Eye (tissue), 1 donor: ENCODE data around the gene TMEM126B.
A peak's percentile ranks its signal among the peaks of the same experiment; 100 is the strongest.
"Not testable (repeated sequence)": the region's sequence is repeated elsewhere in the genome, so short reads cannot be mapped to it uniquely, and the experiment has no call there.

Experiments used
- DNase-seq: peaks from one replicate; pipeline ENCODE4 v3.0.0-alpha.2; 2015

Gene TMEM126B

DNA sequence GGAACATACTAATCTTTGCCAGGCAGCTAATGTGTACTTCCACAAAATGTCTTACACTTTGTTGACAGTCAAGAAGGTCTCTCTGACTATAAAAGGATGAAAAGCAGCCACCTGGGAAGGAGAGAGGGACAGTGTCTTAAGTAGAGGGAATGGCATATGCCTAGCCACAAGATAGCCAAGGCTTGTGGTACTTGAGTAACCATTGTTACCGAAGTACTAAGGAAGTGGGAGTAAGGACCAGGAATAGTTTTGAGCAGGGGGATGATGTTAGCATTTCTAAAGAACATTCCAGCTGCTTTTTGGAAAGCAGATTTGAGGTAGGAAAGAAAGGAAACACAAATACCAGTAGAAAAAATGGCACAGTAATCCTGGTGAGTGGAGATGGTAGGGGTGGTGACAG is 22.7 kb downstream of the TMEM126B start:
- no peak for DNase-seq

DNA sequence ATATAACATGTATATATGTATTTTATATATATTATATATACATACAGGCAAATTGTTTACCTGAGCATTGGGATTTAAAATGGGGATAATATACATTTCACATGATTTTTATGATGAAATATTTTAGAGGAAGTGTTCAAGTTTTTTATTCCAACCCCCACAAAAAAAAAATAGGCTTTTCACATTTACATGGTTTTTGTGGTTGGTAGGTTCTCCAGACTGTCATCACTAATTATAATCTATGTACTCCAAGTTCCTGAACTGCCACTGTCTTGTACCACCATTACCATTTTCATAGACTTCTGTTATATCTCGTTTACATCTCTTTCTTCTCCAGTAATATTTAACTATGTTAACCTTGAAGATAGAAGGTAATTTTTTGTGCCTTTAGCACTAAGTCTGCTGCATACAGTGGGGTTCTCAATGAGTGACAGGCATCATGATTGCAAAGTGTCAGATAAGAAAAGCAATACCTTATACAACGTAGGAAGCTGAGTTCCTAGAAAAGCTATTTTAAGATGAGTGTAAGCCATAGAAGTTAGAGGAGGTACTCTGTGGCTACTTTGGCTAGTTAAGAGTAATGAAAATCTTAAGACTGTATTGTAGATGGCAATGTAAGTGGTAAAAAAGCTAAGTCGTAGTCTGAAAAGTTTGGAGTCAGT is 24.5 kb downstream of the TMEM126B start:
- no peak for DNase-seq

DNA sequence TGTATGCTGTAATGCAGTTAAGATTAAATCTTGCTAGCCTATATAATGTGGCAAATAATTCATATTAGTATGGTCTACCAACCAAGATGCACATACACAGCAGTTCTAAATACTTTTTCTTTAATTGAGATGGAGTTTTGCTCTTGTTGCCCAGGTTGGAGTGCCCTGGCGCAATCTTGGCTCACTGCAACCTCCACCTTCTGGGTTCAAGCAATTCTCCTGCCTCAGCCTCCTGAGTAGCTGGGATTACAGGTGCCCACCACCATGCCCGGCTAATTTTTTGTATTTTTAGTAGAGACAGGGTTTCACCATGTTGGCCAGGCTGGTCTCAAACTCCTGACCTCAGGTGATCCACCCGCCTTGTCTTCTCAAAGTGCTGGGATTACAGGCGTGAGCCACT is 25.9 kb downstream of the TMEM126B start:
- DNase-seq, result not testable (repeated sequence)

DNA sequence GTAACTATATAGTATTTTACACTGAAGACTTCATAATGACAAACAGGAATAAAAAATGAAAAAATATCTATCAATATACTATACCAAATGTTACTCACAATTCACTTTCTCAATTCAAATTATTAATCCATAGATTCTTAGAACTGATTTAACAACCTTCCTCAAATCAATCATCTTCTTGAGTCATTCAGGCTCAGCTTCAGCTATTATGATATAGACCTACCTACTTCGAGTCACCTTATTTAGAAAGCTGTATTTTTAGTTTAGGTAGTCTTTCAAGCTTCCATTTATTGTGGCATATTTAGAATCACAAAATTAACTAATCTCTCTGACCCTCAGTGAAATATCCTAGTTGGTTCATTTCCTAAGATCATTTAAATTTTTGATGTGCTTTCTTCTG is 28.4 kb downstream of the TMEM126B start:
- no peak for DNase-seq

DNA sequence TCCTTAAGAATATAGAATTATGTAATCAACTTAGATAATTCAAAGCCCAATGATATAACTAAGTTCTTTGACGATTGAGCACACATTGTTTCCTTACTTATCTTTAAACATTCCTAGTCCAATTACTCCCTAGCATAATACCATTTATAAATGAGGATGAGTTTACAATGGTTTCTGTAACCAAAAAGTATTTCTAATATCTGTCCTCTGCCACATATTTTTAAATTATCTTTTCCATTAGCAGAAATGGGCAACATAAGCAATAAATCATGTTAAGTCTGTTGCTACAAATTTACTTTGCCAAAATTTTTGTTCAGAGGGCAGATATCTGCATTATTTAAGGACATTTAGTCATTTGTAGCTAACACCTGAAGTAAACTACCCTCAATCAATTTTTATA is 29.8 kb downstream of the TMEM126B start:
- no peak for DNase-seq

DNA sequence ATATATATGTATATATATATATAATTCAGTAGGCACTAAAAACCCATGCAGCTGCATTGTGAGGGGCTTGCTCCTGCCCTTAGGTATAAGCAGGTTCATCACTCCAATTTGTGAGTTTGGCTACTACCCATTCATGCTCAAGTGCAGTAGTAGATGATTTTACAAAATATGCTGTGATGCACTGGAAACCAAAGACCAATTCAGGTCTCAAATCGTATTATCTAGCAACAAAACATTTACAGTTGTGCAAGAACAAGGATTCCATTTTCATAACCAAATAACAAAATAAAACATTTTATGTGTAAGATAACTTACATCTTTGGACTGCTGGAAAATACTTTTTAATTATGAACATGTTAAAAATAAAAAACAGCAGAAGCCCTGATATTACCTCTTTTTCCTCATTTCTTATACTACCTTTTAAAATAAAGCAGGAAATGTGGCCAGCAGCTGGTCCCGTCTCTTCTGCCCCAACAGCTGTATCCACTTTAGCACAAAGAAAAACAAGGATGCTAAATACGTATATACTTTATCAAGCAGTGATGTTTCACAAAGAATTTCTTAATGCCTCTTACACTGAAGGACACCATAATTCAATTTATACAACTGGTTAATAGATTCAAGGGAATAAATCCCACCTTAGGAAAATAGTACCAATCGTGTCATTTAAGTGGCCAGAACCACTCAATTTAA is 33.7 kb downstream of the TMEM126B start:
- peak; percentile 37 for DNase-seq

DNA sequence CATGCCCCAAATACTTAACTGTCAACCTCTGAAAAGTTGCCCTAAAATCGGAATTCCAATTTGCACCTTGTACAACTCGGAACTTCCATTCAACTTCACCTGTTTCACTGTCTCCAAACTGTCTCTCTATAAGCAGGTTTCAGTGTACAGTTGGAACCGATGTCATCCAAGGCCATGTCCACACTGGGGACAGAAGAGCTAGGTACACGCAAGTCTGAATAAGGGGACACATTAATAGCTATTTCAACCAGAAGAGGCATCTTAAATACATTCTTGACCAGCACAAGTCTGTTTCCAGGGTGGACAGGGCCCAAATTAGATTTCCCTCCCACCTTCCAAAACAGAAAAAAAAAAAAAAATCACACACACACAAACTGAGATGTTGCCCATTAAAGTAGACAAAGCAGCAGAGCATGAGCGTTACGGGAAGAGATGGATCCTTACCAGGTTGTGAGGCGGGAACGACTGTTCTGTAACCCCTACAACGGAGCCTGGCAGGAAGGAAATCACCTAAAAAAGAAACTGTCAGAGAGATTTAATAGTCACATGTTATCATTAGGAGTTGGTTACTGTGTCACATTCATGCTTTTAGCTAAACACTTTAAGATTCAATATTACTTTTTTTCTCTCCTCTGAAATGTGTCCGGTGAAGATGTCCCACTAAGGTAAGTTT is 34.8 kb downstream of the TMEM126B start:
- DNase-seq, result peak; percentile 57

DNA sequence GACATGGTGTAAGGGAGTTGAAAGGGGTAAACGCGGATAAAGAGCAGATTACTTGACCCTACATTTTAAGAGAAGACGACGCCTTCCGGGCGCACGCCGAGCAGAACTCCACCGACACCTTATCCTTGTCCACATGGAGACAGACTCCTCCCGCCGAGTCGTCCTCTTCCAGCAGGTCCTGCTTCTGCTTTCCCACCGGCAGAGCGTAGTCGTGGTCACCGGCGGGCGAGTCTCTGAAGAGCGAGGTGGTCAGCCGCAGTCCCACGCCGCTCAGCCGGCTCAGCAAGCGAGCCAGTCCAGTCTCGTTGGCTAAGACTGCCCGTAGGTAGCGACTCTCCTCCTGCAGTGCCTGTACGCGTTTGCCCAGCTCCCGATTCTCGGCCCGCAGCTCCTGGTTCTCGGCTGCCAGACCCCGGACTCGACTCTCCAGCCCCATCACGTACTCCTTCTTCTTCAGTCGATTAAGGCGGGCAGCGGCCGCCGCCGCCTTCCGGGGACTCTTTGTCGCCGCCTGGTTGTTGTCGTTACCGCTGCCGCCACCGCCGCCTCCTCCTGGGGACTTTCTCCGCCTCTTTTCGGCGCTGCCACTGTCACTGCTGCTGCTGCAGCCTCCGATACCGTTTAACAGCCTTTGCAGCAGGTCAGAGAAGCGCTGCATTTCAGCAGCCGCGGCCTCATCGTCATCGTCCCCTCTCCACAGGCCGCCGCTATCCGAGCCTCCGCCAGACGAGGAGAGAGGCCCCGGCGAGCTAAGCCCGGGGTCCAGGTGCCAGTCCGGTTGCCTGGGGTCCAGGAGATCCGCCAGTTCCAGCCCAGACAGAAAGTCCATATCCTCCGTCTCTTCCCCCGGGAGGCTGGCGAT is 35.6 kb downstream of the TMEM126B start:
- peak; percentile 90 for DNase-seq

DNA sequence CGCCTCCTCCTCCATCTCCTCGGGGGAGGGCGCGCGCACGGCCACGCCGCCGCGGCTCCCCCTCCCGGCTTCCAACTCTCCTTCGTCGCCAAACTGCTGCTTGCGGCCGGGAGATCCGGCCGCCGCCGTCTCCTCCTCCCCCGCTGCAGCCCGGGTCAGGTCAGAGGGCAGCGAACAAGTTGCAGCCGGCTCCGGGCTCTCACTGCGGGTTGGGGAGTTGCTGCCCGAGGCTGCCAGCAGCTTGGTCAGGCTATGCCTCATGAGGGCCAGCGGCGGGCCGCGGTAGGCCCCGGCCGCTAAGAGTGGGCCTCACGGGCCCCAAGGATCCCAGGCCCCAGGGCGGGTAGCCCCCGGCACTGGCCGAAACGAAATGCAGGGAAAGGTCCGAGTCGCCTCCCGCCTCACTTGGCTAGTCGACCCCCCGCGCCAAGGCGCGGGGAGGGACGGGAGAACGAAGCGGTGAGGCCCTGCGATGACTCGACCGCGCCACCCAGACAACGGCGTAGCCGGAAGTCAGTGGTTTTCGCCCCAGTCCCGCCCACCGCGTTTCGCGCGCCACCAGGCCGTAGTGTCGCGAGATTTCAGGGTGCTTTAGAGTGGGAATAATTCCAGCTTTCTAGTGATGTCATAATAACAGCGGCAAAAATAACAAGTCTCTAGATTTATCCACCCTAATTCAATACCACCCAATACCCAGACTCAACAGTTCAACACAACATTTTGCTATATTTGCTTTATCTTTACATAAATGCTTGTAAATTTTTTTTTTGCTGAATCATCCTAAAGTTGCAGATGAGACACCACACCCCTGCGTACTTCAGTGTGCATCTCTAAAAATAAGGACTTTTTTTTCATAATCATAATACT is 36.5 kb downstream of the TMEM126B start, which contains the start of gene CREBZF:
Gene CREBZF (minus strand): TSS at position 515 of the 867 bp plus-strand sequence. CDS start 254 bp downstream, at position 261.
- peak; percentile 99 for DNase-seq

DNA sequence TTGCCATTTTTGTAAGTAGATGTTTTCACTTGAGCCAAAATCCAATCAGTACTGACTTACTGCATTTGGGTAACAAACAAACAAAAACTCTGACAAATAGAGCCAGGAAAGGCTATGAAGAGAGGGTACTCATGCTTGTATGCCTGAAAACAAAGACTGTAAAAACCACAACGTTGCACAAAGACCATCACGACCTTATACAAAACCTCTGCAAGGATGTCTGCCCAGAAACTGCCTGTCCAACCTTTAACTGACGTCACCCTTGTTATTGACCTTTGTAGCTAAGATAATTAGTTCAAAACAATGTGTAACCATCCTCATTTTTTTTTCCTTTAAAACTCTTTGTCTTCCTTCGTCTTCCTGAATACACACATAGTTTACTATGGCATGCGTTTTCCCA is 37.3 kb downstream of the TMEM126B start:
- DNase-seq, result peak; percentile 54

DNA sequence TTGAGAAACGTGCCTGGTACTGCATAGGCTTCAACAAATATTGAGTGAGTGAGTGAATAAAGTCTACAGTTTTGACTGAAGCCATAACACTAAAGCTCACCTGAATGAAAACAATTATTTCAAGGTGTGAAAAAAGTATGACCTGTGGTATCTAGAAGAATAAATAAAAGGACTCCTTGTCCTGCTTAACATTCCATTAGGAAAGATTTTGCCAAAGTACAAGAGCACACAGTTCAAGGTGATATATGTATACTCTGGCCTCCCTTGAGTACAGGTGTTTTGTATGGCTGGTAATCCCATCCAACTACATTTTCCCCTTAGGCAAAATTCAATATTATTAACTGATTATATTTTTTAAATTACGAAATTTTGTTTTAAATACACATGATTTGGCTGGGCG is 38.3 kb downstream of the TMEM126B start:
- DNase-seq, result no peak

DNA sequence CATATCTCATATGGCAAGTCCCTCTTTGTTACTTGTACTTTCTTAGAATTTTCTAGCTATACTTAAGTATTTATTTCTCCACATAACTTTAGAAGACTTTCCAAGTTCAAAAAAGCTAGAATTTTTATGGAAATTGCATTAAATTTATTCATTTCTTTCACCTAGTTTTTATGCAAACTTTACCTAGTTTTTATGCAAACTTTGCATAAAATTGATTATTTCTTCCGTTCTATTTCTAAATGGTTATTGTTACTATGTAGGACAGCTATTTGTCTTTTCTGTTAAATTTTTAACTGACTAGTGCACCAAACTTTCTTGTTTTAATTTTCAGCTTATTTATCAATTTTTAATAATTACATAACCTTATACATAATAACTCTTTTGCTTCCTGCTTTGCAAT is 39.8 kb downstream of the TMEM126B start:
- DNase-seq, result no peak

DNA sequence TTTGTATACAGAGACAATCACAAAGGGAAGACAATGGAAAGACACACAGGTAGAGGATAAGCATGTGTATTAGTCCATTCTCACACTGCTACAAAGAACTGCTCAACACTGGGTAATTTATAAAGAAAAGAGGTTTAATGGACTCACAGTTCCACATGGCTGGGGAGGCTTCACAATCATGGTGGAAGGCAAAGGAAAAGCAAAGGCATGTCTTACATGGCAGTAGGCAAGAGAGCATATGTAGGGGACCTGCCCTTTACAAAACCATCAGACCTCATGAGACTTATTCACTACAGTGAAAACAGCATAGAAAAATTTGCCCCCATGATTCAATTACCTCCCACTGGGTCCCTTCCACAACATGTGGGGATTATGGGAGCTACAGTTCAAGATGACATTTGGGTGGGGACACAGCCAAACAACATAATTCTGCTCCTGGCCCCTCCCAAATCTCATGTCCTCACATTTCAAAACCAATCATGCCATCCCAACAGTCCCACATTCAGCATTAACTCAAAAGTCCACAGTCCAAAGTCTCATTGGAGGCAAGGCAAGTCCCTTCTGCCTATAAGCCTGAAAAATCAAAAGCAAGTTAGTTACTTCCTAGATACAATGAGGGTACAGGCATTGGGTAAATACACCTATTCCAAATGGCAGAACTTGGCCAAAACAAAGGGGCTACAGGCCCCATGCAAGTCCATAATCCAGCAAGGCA is 42.7 kb downstream of the TMEM126B start:
- DNase-seq, result not testable (repeated sequence)

DNA sequence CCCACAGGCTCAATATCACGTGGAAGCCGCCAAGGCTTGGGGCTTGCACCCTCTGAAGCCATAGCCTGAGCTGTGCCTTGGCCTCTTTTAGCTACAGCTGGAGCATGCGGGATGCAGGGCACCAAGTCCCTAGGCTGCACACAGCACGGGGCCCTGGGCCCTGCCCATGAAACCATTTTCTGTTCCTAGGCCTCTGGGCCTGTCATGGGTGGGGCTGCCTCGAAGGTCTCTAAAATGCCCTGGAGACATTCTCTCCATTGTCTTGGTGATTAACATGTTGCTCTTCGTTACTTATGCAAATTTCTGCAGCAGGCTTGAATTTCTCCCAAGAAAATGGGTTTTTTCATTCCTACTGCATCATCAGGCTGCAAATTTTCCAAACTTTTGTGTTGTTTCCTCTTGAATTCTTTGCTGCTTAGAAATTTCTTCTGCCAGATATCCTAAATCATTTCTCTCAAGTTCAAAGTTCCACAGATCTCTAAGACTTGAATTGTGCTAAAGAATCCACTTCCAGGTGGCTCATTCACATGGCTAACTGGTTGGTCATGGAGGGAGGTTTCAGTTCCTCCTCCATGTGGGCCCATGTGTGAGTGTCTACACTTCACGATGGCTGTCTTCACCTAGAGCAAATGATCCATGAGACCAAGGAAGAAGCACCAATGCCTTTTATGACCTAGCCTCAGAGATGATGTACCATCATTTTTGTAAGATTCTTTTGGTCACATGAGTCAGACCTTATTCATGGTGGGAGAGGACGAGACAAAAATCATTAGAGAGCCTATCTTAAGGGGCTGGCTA is 43.9 kb downstream of the TMEM126B start:
- DNase-seq, result no peak

DNA sequence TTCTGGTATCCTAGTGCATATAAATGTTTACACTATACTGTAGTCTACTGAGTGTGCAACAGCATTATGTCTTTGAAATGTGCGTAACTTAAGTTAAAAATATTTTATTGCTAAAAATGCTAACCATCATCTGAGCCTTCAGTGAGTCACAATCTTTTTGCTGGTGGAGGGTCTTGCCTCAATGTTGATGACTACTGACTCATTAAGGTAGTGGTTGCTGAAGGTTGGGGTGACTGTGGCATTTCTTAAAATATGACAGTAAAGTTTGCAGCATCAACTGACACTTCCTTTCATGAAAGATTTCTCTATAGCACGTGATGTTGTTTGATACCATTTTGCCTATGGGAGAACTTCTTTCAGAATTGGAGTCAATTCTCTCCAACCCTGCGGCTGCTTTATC is 45.0 kb downstream of the TMEM126B start:
- no peak for DNase-seq

DNA sequence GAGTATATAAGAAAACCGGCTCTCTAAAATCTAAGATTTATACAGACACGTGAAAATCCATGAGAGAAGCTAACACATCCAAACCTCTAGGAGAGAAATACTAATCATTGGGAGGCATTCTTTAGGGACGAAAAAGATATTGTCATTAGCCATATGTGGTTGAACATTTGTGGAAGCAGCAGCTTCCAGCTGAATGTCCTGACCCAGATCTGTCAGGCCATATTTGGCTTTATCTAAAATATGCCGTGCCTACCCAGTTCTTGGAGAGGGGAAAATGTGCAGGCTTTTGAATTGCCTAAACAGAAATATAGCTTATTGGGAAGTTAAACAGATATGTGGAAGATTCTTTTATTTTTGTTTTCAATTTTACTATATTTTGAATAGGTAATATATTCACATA is 51.2 kb downstream of the TMEM126B start:
- peak; percentile 76 for DNase-seq

DNA sequence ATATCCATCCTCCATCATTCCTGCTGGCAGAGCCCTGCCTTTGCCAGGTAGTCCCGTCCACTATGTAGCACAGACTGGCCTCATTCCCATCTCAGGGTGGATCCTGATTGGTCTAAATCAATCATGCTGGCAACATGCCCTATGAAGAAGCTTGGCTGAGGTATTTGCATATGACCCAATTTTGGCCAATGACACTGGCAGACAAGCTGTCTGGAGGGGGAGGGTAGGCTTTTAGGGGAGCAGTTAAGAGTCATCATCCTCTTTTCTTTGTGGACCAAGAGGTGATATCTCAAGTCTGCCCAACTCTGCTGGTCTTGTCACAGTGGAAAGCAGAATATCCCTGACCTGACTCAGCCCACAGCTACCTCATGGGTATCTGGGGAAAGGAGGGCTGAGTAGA is 52.5 kb downstream of the TMEM126B start:
- peak; percentile 95 for DNase-seq

DNA sequence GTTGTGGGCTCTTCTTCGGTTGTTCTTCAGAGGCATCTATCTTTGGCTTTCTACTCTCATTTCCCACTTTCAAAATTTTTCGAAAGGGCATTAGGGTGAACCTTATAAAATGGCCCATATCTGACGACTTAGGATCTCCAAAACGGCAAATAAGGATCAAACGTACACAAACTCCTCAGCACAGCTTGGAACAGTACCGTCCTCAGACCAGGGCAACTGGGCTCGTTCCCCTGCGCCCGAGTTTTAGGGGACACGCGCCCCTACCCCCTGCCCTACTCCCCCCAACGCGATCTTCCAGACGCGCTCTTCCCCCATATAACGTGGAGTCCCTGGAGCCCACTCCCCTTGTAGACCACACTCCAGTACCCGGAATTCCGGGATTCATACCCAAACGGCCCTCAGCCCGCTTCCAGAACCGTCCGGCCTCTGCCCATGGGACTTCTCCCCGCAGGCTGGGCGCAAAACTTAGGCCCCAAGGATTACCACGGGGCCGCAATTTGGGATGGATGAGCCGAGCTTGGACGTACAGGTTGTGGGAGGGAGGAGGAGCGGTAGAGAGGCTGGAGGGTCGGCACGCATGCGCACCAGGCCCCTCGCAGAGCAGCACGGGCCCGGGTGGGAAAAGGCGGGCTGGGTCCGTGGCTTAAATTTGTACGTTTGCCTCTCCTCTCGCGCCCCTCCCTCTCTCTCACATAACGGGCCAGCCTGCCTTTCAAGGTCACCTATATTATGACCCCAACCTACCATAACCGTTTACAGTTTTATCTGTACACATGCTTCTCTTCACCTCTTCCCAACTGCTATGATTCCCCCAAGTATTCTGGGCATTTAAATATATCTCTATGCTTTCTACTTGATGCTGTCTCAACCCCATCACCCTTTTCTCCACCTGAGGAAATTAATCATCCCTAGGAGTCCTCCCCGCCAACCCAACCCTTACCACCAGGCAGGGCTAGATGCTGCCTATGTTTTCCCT is 54.2 kb downstream of the TMEM126B start:
- peak; percentile 90 for DNase-seq
